ENCODE results near the gene CHRNA3.

DNA sequence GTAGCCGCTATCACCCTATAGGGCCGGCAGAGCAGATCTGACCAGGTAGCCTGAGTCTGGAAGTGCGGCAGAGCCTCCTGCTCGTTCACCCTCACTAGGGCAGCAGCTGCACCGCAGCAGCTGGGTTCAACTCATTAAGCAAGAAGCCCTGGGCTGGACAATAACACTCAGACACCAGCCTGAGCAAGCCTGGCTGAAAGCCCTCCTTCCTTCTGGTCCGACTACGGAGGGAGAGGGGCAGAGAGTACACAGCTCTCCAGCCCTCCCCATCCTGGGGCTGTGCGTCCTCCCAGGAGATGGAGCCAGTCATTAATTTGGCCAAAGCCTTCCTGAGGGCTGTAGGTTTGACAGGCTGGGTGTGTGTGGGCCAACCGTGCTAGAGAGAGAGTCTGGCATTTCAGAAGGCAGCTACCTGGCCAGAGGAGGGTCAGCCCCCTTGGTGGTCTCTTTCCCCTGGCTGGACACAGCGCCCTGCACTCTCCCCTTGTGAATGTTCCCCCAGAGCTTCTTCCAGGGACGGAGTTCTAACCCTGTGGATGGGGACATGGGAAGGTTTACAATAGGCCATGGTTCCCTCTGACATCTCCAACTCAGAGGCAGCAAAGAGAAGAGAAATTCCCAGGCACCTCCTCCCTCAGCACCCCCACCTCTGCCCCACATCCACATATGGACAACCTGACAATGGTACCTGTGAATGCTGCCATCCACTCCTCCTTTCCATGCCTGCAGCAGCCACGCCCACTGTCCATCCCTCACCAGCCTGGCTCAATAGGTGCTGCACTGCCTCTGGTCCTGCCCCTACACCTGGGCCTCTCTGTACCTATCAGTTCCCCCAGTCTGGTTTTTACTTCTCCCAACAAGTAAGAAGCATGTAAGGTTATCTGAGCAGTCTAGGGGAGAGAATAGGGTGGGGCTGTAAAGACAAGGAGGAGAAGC is 13.7 kb upstream of the CHRNA3 start:
- TF ChIP-seq, protein P1, sequence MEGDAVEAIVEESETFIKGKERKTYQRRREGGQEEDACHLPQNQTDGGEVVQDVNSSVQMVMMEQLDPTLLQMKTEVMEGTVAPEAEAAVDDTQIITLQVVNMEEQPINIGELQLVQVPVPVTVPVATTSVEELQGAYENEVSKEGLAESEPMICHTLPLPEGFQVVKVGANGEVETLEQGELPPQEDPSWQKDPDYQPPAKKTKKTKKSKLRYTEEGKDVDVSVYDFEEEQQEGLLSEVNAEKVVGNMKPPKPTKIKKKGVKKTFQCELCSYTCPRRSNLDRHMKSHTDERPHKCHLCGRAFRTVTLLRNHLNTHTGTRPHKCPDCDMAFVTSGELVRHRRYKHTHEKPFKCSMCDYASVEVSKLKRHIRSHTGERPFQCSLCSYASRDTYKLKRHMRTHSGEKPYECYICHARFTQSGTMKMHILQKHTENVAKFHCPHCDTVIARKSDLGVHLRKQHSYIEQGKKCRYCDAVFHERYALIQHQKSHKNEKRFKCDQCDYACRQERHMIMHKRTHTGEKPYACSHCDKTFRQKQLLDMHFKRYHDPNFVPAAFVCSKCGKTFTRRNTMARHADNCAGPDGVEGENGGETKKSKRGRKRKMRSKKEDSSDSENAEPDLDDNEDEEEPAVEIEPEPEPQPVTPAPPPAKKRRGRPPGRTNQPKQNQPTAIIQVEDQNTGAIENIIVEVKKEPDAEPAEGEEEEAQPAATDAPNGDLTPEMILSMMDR (IDR thresholded peaks at IDR 0.05), result no peak
- no peak for TF ChIP-seq EP300 (IDR thresholded peaks at IDR 0.05)
- TF ChIP-seq POLR2A (IDR thresholded peaks at IDR 0.05), result no peak
- no peak for TF ChIP-seq POLR2AphosphoS5 (IDR thresholded peaks at IDR 0.05)

Data from suprapubic skin (tissue), 4 donors.